HepG2 (cell line): ENCODE data around the gene GLDN. TPM values are rescaled to one million over a fixed set of nuclear protein-coding genes. Genes with fewer than 3 reads are reported as not detected.

Experiments
- ATAC-seq: fragments of 200-7000 bp; cut with Tn5 transposase; 3 replicates; pipeline ENCODE4 v1.9.1; 2020; ENCODE audit warnings: mild to moderate bottlenecking, moderate library complexity
- BruUV-seq: library from RNA; stranded (reverse); fragments of 400-500 nt; replicated peaks from 2 replicates; lab custom pipeline; 2021; lab: Mats Ljungman, UMichigan
- CTCF ChIA-PET: fragments of 300-600 bp; formaldehyde crosslinking; extraction: SDS; loops from one replicate; lab custom pipeline; 2021; ENCODE audit warnings: low total read pairs, inconsistent platforms, low intra/inter-chr PET ratio; lab: Yijun Ruan, JAX
- POLR2A ChIA-PET: fragments of 350-600 bp; sonication (Branson Sonifier 250); formaldehyde crosslinking; loops from one replicate; lab custom pipeline; 2020; ENCODE audit warnings: antibody characterized with exemption, inconsistent platforms; lab: Yijun Ruan, JAX
- DNase-seq: peaks from one replicate; pipeline ENCODE4 v3.0.0-alpha.2; 2015; ENCODE audit warnings: low spot score
- FAIRE-seq: peaks from 3 replicates; lab custom pipeline; 2011; peaks lifted over from hg19 to GRCh38; lab: Jason Lieb, UNC
- H2AFZ ChIP-seq: one replicate; pipeline ENCODE4 v1.6.1; 2011; ENCODE audit warnings: low read length, inconsistent platforms
- H3K27ac ChIP-seq: fragments of 300-600 bp; 3 replicates; pipeline ENCODE4 v1.8.0; 2011; ENCODE audit warnings: mixed run types, mild to moderate bottlenecking, mixed read lengths, low read length, inconsistent platforms; ENCODE audit not compliant: insufficient read depth; ENCODE audit errors: extremely low read length
- H3K27me3 ChIP-seq, 2 experiments: fragments of 200-600 bp in 1 of 2; 2 replicates in 1 of 2; 3 replicates in 1 of 2; pipeline versions ENCODE4 v1.6.0 to v1.8.0; 2011; ENCODE audit warnings: low read length in 2 of 2, mild to moderate bottlenecking in 2 of 2, moderate library complexity in 2 of 2, inconsistent platforms in 1 of 2; ENCODE audit not compliant: insufficient read depth in 2 of 2, control insufficient read depth in 1 of 2
- H3K36me3 ChIP-seq, 2 experiments: fragments of 200-600 bp in 1 of 2; replicated peaks in 1 of 2; 2 replicates in 1 of 2; 3 replicates in 1 of 2; pipeline versions ENCODE4 v1.5.1 to v1.8.0; 2011; ENCODE audit warnings: low read length in 2 of 2, inconsistent platforms in 1 of 2; ENCODE audit not compliant: insufficient read depth in 2 of 2, control insufficient read depth in 1 of 2
- H3K4me1 ChIP-seq: 2 replicates; pipeline ENCODE4 v1.5.1; 2012; ENCODE audit warnings: low read length, inconsistent platforms; ENCODE audit not compliant: insufficient read depth
- H3K4me2 ChIP-seq: 2 replicates; pipeline ENCODE4 v1.6.0; 2011; ENCODE audit warnings: low read depth, low read length, inconsistent platforms
- H3K4me3 ChIP-seq, 3 experiments: fragments of 200-600 bp in 1 of 3; sonication (generic), shearing (Covaris generic) in 1 of 3; replicated peaks in 1 of 3; 2 replicates each; pipeline ENCODE4 v1.5.1; 2011 to 2016; ENCODE audit warnings: low read length in 3 of 3, inconsistent platforms in 2 of 3, low read depth in 2 of 3, mild to moderate bottlenecking in 2 of 3, control low read depth in 1 of 3, mixed read lengths in 1 of 3; ENCODE audit not compliant: insufficient read depth in 1 of 3
- H3K79me2 ChIP-seq: one replicate; pipeline ENCODE4 v1.6.1; 2011; ENCODE audit warnings: low read length, inconsistent platforms; ENCODE audit not compliant: insufficient read depth
- H3K9ac ChIP-seq: 2 replicates; pipeline ENCODE4 v1.6.0; 2011; ENCODE audit warnings: mild to moderate bottlenecking, low read depth, low read length, inconsistent platforms; ENCODE audit not compliant: insufficient read depth
- H3K9me3 ChIP-seq: 2 replicates; pipeline ENCODE4 v1.5.1; 2012; ENCODE audit warnings: mild to moderate bottlenecking, low read length
- H4K20me1 ChIP-seq: 2 replicates; pipeline ENCODE4 v1.6.0; 2011; ENCODE audit warnings: inconsistent platforms, mild to moderate bottlenecking, low read length, moderate library complexity; ENCODE audit not compliant: insufficient read depth
- ATF2 ChIP-seq: sonication (generic); formaldehyde crosslinking; IDR thresholded peaks from 2 replicates; pipeline ENCODE4 v1.4.0; 2020; ENCODE audit warnings: missing genetic modification reagents
- BORCS8-MEF2B ChIP-seq: sonication (generic); formaldehyde crosslinking; IDR thresholded peaks from 2 replicates; pipeline ENCODE4 v1.8.0; 2022; ENCODE audit warnings: mild to moderate bottlenecking, missing genetic modification reagents
- GABPA ChIP-seq, 2 experiments: IDR thresholded peaks; 2 replicates each; pipeline ENCODE4 v1.6.1; 2011 to 2016; ENCODE audit warnings: low read depth in 2 of 2, low read length in 1 of 2, missing biosample characterization in 1 of 2, missing genetic modification characterization in 1 of 2
- JUNB ChIP-seq: sonication (generic); formaldehyde crosslinking; IDR thresholded peaks from 2 replicates; pipeline ENCODE4 v1.8.0; 2022; ENCODE audit warnings: missing genetic modification reagents, mild to moderate bottlenecking, borderline replicate concordance
- NFIB ChIP-seq: sonication (generic); formaldehyde crosslinking; IDR thresholded peaks from 2 replicates; pipeline ENCODE4 v1.9.0; 2021; ENCODE audit warnings: missing genetic modification reagents, mild to moderate bottlenecking, borderline replicate concordance
- RXRA ChIP-seq: sonication (generic); formaldehyde crosslinking; IDR thresholded peaks from 2 replicates; pipeline ENCODE4 v1.5.1; 2020; ENCODE audit warnings: missing genetic modification reagents
- SIN3B ChIP-seq: fragments of 150-350 bp; IDR thresholded peaks from 2 replicates; pipeline ENCODE4 v1.6.1; 2014; ENCODE audit warnings: low read length
- SP5 ChIP-seq: IDR thresholded peaks from 2 replicates; pipeline ENCODE4 v1.6.1; 2016; ENCODE audit warnings: low read depth, borderline replicate concordance
- SPEN ChIP-seq: sonication (generic); formaldehyde crosslinking; IDR thresholded peaks from 2 replicates; pipeline ENCODE4 v1.5.1; 2020; ENCODE audit warnings: low read depth, mild to moderate bottlenecking, missing genetic modification reagents
- TFE3 ChIP-seq: IDR thresholded peaks from 2 replicates; pipeline ENCODE4 v1.6.1; 2016
- TRIM22 ChIP-seq: fragments of 450-650 bp; IDR thresholded peaks from 2 replicates; pipeline ENCODE4 v1.6.1; 2017
- ZNF441 ChIP-seq: sonication (generic); formaldehyde crosslinking; IDR thresholded peaks from 2 replicates; pipeline ENCODE4 v1.7.0; 2021; ENCODE audit warnings: missing genetic modification reagents, borderline replicate concordance
- ZNF709 ChIP-seq: sonication (generic); formaldehyde crosslinking; IDR thresholded peaks from 2 replicates; pipeline ENCODE4 v1.5.0; 2020; ENCODE audit warnings: mild to moderate bottlenecking, missing genetic modification reagents
- WGBS: methylation state at CpG from one replicate; pipeline ENCODE4 v1.1.6; 2017; ENCODE audit warnings: low lambda C conversion rate; 5-methylcytosine and 5-hydroxymethylcytosine counted together
- in situ Hi-C: cut with HindIII; loops from 2 replicates; pipeline ENCODE4 v1.10.0; 2017; ENCODE audit warnings: low pct_unique_long_range_greater_than_20kb; ENCODE audit not compliant: extremely low pct_ligation_motif_present
- intact Hi-C: fragments of 100-400 bp; cut with micrococcal nuclease; formaldehyde crosslinking; loops from one replicate; pipeline ENCODE4 v1.10.0; 2022; ENCODE audit not compliant: unreplicated experiment
- polyA plus RNA-seq, 8 experiments: library from polyadenylated mRNA; depleted of rRNA in 3 of 8; stranded (reverse) in 7 of 8; unstranded in 1 of 8; fragments of >200 nt; fragmentation: Illumina TruSeq in 4 of 8; extraction: Trizol in 4 of 8; gene quantifications; 2 replicates each; pipeline versions ENCODE4 v1.2.1 to v1.2.3, GENCODE V29; 2011 to 2016; ENCODE audit warnings: low read depth in 4 of 8, missing spikeins in 1 of 8, mixed read lengths in 1 of 8; ENCODE audit not compliant: insufficient read depth in 1 of 8
- total RNA-seq, 5 experiments: library from RNA; depleted of rRNA; stranded (reverse); fragments of >200 nt; fragmentation: Illumina TruSeq; extraction: Trizol; gene quantifications; 2 replicates each; pipeline ENCODE4 v1.2.3, GENCODE V29; 2016; ENCODE audit warnings: low read depth in 1 of 5
- TF ChIP-seq, protein P1 (sequence below): sonication (generic); formaldehyde crosslinking; IDR thresholded peaks from 2 replicates; pipeline ENCODE4 v1.8.0; 2022; ENCODE audit warnings: mild to moderate bottlenecking, missing genetic modification reagents, borderline replicate concordance
- TF ChIP-seq, protein P2 (sequence below): sonication (generic); formaldehyde crosslinking; IDR thresholded peaks from 2 replicates; pipeline ENCODE4 v1.4.0; 2020; ENCODE audit warnings: missing genetic modification reagents, borderline replicate concordance

GLDN gene
- total and polyA plus RNA-seq, 2 of the 13 experiments (the other 11 are each of a cell fraction or from before 2014, with no cell fraction given), result 0.86 to 1.0 TPM

- TF ChIP-seq TRIM22 (no peak), RXRA (CRISPR knock-in tag) (no peak), GABPA (IDR thresholded peaks at IDR 0.05; ENCODE audit: low read depth, low read length) (no peak), GABPA (CRISPR knock-in tag; IDR thresholded peaks at IDR 0.05; ENCODE audit: low read depth) (no peak), TFE3 (CRISPR knock-in tag) (no peak)
- TF ChIP-seq, protein P1, sequence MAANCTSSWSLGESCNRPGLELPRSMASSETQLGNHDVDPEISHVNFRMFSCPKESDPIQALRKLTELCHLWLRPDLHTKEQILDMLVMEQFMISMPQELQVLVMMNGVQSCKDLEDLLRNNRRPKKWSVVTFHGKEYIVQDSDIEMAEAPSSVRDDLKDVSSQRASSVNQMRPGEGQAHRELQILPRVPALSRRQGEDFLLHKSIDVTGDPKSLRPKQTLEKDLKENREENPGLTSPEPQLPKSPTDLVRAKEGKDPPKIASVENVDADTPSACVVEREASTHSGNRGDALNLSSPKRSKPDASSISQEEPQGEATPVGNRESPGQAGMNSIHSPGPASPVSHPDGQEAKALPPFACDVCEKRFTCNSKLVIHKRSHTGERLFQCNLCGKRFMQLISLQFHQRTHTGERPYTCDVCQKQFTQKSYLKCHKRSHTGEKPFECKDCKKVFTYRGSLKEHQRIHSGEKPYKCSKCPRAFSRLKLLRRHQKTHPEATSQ (CRISPR knock-in tag), result no peak
Measured at GRCh38 chr15:51328926-51329325, 12.5 kb upstream of the GLDN start (continued).

GRCh38 chr15:51331141-51331540 lies 10.3 kb upstream of the GLDN start:
- Histone ChIP-seq H3K79me2 (no peaks in the 10 kb centered on the region), H3K4me2 (no peak overlapping the region), H3K9ac (no peak overlapping the region), H3K36me3 (no peaks in the 10 kb centered on the region), H3K4me1 (peaks cover 25% of the 10 kb centered on the region), H4K20me1 (no peaks in the 10 kb centered on the region), H3K27ac (no peak overlapping the region), H2AFZ (no peak overlapping the region), H3K27me3 (no peaks in the 10 kb centered on the region; a peak in 1 of 5 replicates), H3K4me3 (no peak overlapping the region), H3K9me3 (no peaks in the 10 kb centered on the region)
- BruUV-seq, result no TSS peak
- FAIRE-seq (no peak), ATAC-seq (no peak), DNase-seq (no peak)
- CTCF ChIA-PET, result no interaction called here
- WGBS, result 30% methylated on average over 5 of the region's 5 CpGs
- in situ Hi-C loops, result no loop called here
- intact Hi-C loops, result no loop called here
- POLR2A ChIA-PET, result no interaction called here
- TF ChIP-seq SIN3B (no peak), BORCS8-MEF2B (CRISPR knock-in tag) (no peak), SP5 (CRISPR knock-in tag) (no peak), SPEN (CRISPR knock-in tag) (no peak), NFIB (no peak), ATF2 (CRISPR knock-in tag) (no peak), JUNB (no peak), ZNF441 (CRISPR knock-in tag) (no peak), ZNF709 (no peak)
- TF ChIP-seq, protein P2, sequence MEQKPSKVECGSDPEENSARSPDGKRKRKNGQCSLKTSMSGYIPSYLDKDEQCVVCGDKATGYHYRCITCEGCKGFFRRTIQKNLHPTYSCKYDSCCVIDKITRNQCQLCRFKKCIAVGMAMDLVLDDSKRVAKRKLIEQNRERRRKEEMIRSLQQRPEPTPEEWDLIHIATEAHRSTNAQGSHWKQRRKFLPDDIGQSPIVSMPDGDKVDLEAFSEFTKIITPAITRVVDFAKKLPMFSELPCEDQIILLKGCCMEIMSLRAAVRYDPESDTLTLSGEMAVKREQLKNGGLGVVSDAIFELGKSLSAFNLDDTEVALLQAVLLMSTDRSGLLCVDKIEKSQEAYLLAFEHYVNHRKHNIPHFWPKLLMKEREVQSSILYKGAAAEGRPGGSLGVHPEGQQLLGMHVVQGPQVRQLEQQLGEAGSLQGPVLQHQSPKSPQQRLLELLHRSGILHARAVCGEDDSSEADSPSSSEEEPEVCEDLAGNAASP (CRISPR knock-in tag), result no peak
